Measurements from ENCODE around the gene ELAVL4.

DNA sequence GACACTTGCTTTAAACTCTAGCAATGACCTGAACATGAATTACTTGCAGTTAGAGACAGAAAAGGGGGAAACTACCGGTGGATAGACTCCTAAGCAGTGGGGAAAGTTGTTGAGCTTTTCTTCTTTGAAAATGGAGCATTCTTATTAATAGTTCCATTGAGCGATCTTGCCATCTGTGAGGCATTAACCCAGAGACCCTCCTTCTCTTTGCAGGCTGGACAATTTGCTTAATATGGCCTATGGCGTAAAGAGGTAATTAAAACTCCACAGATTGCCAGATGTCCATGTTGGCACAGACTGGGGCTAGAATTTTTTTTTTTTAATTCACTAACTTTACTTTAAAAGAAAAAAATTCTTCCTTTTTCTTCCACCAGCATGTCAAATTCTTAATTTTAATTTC is 88.5 kb downstream of the ELAVL4 start:
- no peak for TF ChIP-seq POLR2AphosphoS5 (IDR thresholded peaks at IDR 0.05)
- TF ChIP-seq, protein P1, sequence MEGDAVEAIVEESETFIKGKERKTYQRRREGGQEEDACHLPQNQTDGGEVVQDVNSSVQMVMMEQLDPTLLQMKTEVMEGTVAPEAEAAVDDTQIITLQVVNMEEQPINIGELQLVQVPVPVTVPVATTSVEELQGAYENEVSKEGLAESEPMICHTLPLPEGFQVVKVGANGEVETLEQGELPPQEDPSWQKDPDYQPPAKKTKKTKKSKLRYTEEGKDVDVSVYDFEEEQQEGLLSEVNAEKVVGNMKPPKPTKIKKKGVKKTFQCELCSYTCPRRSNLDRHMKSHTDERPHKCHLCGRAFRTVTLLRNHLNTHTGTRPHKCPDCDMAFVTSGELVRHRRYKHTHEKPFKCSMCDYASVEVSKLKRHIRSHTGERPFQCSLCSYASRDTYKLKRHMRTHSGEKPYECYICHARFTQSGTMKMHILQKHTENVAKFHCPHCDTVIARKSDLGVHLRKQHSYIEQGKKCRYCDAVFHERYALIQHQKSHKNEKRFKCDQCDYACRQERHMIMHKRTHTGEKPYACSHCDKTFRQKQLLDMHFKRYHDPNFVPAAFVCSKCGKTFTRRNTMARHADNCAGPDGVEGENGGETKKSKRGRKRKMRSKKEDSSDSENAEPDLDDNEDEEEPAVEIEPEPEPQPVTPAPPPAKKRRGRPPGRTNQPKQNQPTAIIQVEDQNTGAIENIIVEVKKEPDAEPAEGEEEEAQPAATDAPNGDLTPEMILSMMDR (IDR thresholded peaks at IDR 0.05; ENCODE audit: poor library complexity, severe bottlenecking) = no peak
- TF ChIP-seq RAD21 (conservative IDR thresholded peaks at IDR 0.05) = no peak
- no peak for TF ChIP-seq EZH2 (IDR thresholded peaks at IDR 0.05; ENCODE audit: borderline replicate concordance, insufficient read depth, low read length, poor library complexity, severe bottlenecking)
- TF ChIP-seq, protein P2, sequence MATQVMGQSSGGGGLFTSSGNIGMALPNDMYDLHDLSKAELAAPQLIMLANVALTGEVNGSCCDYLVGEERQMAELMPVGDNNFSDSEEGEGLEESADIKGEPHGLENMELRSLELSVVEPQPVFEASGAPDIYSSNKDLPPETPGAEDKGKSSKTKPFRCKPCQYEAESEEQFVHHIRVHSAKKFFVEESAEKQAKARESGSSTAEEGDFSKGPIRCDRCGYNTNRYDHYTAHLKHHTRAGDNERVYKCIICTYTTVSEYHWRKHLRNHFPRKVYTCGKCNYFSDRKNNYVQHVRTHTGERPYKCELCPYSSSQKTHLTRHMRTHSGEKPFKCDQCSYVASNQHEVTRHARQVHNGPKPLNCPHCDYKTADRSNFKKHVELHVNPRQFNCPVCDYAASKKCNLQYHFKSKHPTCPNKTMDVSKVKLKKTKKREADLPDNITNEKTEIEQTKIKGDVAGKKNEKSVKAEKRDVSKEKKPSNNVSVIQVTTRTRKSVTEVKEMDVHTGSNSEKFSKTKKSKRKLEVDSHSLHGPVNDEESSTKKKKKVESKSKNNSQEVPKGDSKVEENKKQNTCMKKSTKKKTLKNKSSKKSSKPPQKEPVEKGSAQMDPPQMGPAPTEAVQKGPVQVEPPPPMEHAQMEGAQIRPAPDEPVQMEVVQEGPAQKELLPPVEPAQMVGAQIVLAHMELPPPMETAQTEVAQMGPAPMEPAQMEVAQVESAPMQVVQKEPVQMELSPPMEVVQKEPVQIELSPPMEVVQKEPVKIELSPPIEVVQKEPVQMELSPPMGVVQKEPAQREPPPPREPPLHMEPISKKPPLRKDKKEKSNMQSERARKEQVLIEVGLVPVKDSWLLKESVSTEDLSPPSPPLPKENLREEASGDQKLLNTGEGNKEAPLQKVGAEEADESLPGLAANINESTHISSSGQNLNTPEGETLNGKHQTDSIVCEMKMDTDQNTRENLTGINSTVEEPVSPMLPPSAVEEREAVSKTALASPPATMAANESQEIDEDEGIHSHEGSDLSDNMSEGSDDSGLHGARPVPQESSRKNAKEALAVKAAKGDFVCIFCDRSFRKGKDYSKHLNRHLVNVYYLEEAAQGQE (IDR thresholded peaks at IDR 0.05; ENCODE audit: borderline replicate concordance) = no peak
- no peak for TF ChIP-seq EP300 (conservative IDR thresholded peaks at IDR 0.05; ENCODE audit: poor library complexity, severe bottlenecking)
- no peak for TF ChIP-seq MXI1 (conservative IDR thresholded peaks at IDR 0.05; ENCODE audit: poor library complexity, severe bottlenecking)
